ENCODE measurements around the gene LEKR1.

Gene LEKR1

DNA sequence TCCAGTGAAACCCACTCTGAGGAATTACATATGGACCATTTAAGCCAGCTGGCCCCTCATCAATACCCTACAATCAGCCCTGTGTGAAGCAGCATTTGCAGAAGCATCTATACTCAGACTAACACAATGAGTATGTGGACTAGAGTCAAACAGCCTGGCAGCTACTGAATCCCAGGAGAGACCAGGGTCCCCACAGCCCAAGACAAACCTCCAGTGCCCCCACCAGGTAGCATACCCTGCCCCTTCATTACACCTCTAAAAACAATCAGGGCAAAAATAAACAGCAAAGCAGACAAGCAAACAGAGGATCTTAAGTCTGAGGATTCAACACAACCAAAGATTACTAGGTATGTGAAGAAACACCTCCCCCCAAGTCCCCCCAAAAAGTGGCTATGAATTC lies 157.4 kb downstream of the LEKR1 start:
- DNase-seq (ENCODE audit: extremely low read depth, low read depth): no peak
- TF ChIP-seq, protein P1, sequence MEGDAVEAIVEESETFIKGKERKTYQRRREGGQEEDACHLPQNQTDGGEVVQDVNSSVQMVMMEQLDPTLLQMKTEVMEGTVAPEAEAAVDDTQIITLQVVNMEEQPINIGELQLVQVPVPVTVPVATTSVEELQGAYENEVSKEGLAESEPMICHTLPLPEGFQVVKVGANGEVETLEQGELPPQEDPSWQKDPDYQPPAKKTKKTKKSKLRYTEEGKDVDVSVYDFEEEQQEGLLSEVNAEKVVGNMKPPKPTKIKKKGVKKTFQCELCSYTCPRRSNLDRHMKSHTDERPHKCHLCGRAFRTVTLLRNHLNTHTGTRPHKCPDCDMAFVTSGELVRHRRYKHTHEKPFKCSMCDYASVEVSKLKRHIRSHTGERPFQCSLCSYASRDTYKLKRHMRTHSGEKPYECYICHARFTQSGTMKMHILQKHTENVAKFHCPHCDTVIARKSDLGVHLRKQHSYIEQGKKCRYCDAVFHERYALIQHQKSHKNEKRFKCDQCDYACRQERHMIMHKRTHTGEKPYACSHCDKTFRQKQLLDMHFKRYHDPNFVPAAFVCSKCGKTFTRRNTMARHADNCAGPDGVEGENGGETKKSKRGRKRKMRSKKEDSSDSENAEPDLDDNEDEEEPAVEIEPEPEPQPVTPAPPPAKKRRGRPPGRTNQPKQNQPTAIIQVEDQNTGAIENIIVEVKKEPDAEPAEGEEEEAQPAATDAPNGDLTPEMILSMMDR (IDR thresholded peaks at IDR 0.05; ENCODE audit: low read depth, low read length): no peak

DNA sequence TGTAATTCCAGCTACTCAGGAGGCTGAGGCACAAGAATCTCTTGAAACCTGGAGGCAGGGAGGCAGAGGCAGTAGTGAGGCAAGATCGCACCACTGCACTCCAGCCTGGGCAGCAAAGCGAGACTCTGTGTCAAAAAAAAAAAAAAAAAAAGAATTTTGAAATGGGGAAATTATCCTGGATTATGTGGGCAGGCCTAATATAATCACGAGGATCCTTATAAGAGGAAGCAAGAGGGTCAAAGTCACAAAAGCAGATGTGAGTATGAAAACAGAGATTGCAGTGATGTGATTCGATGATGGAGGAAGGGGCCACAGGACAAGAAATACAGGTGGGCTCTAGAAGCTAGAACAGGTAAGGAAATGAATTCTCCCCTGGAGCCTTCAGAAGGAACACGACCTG lies 159.6 kb downstream of the LEKR1 start:
- TF ChIP-seq, protein P1 (IDR thresholded peaks at IDR 0.05; ENCODE audit: low read depth, low read length): no peak
- DNase-seq (ENCODE audit: extremely low read depth, low read depth): no peak

DNA sequence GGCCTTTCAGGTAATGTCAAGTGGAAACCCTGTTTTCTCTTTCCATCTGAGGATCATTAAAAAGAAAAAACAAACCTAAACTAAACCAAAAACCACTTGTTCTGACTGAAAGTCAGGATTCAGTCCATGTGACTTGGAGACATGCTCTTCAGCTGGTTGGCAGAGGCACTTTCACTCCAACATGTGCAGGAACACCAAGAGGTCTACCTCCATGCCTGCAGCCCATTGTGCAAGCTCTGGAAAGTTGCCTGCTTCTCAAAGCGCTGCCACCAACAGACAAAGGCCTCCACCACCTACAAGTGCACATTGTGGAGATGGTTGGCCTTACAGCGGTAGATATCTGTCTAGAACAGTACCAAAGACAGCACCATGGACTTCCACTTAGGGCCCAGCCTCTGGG lies 161.8 kb downstream of the LEKR1 start:
- TF ChIP-seq, protein P1 (IDR thresholded peaks at IDR 0.05; ENCODE audit: low read depth, low read length): no peak
- DNase-seq (ENCODE audit: extremely low read depth, low read depth): no peak

DNA sequence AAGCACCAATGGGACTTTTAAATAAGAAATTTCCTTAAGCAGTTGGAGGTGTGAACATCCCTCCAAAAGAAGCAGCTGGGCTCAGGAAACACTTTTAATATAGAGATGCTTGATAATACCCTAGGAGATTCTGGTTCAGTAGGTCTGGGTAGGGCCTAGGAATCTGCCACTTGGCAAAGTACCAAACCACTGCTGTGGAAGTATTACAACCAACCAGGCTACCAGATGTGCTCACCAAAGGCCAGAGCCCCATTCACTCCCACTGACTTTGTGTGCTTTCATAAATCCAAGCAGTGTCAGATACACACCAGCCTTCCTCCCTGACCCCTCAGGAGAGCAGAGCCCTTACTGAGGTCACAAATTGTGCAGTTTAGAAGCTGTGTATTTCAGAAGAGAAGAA lies 171.2 kb downstream of the LEKR1 start:
- TF ChIP-seq, protein P1 (IDR thresholded peaks at IDR 0.05; ENCODE audit: low read depth, low read length): no peak
- DNase-seq (ENCODE audit: extremely low read depth, low read depth): peak; percentile 11

DNA sequence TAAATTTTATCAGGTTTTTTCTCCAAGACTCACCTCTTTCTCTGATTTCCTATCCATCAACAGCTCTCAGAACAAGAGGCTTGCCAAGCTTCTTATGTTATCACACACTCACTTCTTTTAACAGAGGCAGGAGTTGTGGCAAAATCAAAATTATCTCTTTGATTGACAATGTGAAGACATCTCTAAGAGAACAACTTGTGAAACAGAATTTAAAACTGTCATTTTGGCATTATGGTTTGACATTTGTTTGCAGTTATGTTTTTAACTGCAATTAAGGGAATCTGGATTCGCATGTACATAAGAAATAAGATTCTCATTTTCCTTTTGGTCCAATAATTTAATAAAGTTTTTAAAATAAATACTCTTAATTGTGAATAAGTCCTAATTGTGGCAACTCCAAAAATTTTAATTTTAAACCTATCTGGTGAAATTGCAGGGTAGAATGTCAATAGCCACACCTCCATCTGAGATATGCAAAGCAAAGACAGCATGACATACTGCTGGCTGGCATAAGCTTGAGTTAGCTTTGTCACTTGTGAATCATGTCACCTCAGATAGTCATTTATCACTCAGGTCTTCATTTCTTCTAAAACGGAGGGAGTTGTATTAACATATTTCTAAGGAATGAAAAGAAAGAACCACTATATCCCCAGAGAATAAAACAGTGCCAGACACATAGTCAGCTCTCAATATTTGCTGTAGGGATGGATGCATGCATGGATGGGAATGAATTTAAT lies 175.2 kb downstream of the LEKR1 start:
- no peak for DNase-seq (ENCODE audit: extremely low read depth, low read depth)
- TF ChIP-seq, protein P1 (IDR thresholded peaks at IDR 0.05; ENCODE audit: low read depth, low read length): no peak

DNA sequence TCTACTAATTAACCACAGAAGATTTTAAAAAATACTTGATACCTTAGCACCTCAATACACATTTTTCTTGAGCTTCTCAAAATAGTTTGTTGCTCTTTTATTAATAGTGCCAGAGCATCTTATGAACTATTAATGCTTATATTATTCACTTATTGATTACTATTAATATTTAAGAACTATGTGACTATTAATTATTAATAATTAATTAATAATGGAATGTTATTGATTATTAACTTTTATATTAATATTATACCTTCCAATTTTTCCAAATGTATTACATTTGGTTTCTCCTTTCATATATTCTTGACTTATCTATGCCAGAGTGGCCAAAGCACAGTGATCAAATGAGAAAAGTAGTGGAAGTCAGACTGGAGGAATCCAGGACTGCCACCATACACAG lies 195.5 kb downstream of the LEKR1 start:
- TF ChIP-seq, protein P1 (IDR thresholded peaks at IDR 0.05; ENCODE audit: low read depth, low read length): no peak
- no peak for DNase-seq (ENCODE audit: extremely low read depth, low read depth)

DNA sequence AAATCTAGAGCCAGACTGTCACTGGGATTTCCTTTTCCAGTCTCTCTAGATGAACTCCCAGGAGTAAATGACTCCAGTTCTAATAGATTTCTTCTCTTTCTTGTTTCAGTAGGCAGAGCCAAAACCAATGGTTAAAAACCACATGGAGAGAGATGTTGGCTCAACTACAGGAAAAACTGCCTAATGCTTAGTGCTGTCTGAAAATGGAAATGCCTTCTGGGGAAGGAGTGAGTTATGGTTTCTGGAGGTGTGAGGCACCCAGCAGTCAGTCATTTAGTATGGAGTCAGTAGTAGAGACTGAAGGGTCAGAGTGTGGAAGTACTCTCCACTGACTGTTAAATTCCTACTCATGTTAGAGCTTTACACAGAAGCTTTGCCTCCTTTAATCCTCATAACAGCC lies 197.1 kb downstream of the LEKR1 start:
- DNase-seq (ENCODE audit: extremely low read depth, low read depth): no peak
- TF ChIP-seq, protein P1 (IDR thresholded peaks at IDR 0.05; ENCODE audit: low read depth, low read length): no peak

Measured in AG09319 (cell line).